Measurements from ENCODE around the gene CHST6.
"Not testable (repeated sequence)": the region's sequence is repeated elsewhere in the genome, so short reads cannot be mapped to it uniquely, and the experiment has no call there.

Gene CHST6

DNA sequence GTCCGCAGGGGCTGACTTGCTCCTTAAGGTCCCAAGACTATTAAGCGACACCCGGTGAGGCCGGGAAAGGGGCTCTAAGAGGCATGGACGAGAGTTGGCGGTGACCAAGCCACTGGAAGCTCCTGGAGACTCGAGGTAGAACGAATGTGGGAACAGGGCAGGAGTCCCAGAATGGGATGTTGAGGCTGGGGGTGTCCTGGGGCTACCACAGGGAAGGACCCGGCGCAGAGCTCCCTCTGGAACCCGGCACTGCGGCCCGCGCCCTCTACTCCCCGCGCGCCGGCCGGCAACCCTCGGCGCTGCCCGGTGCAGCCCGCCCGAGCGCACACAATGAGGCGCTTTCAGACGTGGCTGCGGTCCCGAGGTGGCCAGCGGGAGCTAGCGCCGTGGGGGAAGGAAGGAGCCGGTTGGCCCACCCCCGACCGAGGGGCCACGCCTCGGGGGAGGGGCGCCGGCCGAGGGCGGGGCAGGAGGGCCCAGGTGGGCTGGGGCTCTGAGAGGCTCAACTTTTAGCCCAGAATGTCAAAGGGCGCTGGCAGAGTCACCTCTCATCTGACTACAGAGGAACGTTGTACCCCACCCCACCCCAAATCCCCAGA, at the start of gene CHST6:
TSS of gene CHST6 (minus strand) at position 366 of the 599 bp plus-strand sequence. CDS start 15,613 bp downstream, outside the sequence.
- DNase-seq, result peak; percentile 22

DNA sequence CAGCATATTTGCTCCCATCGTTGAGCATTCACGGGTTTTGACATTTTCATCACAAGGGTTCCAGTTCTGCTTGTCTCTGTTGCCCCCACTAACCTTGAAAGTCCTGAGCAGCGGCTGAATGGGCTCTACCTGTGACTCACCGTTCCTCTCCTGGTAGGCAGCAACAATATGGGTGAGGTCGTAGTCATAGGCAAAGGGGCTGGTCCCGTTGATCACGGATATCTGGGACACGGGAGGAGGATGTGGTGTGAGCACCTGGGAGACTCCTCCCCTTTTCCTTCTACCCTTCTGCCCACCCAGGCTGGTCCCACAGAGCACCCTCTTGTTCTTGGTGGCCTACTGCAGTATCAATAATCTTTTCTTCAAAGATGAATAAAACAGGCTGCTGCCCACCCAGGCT, 47.2 kb upstream of the CHST6 start:
- DNase-seq, result not testable (repeated sequence)

DNA sequence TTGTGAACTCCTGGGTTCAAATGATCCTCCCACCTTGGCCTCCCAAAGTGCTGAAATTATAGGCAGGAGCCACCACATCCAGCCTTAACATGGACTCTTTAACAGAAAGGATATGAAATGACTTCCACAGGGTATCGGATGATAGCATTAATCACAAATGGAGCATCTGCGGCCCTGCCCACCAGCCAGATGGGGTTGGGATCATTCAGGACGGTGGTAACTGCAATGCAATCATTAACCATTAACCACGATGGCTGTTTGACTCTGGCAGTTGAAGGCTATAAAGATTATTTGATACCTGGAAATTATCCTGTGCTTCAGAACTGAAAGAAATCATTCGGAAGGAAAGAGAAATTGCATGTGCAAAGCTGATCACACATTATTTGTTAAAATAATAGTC, 46.0 kb upstream of the CHST6 start:
- DNase-seq, result no peak

DNA sequence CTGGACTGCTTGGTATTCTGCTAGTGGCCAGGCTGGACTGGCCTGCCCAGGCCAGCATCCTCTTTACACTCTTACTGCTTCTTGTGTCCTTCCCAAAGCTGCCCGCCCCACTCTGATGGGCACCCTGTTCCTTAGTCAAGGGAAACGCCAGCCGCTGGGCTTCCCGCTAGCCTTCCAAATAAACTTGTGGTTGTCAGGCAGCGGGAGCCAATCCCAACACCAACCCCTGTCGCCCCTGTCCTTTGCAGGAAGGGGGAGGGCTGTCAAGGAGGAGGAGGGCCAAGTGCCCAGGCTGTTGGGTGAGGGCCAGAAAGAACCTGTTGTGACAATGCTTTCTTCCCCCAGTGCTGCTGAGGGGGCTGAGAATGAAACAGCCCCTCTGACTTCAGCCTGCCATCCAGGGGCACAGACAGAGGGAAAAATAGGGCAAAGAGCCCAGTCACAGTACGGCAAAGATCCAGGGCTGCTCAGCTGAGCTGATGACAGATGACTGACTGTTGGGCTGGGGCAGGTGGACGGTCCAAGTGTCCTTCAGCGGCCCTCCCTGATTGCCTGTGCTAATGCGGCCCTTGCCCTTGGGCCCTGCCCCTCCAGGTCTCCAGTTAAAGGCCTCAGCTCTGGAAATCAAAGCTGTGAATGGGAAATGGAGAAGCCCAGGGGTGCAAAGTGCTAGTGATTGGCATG, 43.8 kb upstream of the CHST6 start:
- DNase-seq, result not testable (repeated sequence)

DNA sequence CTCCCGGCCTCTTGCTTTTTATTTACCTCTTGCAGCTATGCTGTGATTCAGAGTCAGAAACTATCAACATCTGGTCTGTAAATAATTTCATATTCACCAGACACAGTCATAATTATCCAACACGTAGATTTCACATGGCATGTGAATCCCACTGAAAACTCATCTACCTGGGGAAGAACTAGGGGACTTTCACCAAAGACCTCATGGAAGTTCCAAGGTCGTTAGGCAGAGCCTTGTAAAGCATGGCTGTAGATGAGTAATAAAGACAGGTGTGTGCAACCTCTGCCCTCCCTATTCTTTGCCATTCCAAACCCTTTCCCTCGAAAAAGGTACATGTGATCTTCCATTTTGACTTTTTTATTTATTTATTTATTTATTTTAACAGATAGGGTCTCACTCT, 42.5 kb upstream of the CHST6 start:
- no peak for DNase-seq

DNA sequence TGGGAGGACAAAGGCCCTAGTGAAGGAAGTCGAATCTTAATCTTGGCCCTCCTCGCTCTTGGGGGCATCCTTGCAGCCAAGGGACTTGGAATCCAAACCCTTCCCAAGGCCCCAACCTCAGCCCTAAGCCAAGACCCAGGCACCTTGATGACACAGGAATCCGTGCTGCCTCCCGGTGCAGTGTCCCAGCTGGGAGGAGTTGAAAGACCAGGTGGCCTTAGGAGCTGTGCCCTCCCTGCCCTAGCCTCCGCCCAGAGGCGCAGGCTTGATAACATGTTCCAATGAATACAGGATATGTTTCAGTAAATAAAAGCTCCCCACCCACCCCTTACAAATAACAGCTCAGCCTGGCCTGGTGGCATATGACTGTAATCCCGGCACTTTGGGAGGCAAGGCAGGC, 40.7 kb upstream of the CHST6 start, which contains the start of gene CHST5:
TSS of gene CHST5 (minus strand) at position 208 of the 400 bp plus-strand sequence. CDS start 5,724 bp downstream, outside the sequence.
- DNase-seq, result no peak

DNA sequence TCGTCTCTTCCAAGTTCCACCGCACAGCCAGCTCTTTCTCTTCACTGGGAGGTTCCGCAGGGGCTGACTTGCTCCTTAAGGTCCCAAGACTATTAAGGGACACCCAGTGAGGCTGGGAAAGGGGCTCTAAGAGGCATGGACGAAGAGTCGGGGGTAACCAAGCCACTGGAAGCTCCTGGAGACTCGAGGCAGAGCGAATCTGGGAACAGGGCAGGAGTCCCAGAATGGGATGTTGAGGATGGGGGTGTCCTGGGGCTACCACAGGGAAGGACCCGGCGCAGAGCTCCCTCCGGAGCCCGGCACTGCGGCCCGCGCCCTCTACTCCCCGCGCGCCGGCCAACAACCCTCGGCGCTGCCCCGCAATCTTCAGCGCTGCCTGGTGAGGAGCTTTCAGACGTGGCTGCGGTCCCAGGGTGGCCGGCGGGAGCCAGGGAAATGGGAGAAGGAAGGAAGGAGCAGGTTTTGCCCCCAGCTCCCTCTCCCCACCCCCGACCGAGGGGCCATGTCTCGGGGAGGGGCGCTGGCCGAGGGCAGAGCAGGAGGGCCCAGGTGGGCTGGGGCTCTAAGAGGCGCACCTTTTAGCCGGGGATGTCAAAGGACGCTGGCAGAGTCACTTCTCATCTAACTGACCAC, 40.1 kb upstream of the CHST6 start:
- DNase-seq, result no peak

DNA sequence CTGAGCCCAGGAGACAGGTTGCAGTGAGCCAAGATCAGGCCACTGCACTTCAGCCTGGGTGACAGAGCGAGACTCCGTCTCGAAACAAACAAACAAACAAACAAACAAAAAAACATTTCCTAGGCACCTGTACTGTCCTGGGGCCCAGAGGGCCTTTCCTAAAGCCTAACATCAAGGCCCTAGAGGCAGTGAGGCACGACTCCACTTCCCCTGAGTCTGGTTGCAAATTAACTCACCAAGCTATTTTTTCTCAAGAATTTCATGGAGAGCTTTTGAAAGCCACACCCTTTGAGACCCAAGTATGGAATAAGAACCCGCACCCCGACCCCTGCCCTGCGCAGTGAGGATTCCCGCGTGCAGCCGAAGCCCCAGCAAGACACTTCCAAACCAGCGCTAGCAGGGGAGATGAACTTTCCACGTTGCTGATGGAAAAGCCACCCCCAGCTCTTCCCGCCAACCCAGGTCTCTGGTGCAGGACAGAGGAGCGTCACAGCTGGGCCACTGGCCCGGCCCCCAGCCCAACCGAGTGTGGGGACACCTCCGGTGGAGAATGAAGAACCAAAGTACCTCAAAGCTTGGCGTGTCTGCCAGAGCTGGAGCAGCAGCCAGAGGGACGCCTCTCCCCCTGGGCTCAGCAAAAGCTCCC, 39.4 kb upstream of the CHST6 start:
- no peak for DNase-seq

DNA sequence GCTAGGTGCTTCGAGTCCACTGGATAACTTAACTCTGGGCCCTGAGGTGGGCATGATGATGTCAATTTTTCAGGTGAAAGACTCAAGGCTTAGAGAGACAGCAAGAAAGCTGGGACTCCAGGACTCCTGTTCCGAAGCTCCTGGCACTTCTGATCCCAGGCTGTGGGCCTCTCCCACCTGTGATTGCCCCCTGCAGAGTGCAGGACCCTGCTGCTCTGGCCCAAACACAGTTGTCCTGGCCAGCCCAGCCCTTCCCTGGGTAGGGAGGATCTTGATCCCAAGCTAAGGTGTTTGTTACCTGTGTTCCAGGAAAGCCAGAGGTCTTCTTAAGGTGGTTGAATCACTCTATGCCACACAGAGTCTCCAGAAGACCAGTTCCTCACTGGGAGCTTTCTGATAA, 37.5 kb upstream of the CHST6 start:
- DNase-seq, result no peak

DNA sequence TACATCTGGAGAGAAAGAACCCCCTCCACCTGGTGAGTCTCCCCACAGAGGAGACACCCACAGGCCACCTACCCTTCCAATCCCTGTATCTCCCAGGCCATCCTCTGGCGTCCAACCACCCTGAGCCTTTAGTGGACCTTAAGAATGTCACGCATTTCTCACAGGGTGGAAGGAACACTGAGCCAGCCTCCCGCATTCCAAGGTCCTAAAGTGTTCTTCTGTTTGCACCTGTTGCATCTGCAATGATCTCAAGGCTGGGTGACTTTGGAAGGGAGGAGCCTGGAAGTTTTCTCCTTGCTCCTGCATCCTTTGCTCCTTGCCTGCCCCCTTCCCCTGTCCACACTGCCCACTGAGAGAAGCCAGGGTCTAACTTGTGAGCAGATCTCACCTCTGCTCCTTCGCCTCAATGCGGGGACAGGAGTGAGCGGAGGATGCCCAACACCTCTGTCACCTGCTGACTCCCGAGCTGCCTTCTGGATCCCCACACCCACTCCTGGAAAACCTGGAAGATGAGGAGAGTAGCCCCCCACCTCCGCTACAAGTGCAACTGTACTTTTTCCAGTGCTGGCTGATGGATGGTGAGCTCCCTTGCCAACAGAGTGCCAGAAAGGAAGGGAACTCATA, 37.0 kb upstream of the CHST6 start:
- DNase-seq, result no peak

DNA sequence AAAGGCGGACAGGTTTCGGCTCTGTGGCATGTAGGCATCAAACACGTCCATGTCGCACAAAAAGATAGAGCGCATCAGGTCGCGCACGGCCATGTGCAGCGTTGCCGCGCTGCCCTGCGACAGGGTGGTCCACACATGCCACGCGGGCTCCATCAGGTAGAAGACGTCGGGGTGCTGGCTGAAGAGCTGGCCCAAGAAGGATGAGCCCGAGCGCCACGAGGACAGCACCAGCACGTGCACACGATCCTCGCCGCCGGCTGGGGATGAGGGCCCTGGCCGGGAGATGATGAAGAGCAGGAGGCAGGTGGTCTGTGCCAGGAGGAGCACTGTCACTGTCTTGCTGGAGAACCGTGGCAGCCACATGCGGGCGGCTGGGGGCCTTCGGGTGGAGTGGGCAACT, 34.7 kb upstream of the CHST6 start:
- DNase-seq, result no peak

DNA sequence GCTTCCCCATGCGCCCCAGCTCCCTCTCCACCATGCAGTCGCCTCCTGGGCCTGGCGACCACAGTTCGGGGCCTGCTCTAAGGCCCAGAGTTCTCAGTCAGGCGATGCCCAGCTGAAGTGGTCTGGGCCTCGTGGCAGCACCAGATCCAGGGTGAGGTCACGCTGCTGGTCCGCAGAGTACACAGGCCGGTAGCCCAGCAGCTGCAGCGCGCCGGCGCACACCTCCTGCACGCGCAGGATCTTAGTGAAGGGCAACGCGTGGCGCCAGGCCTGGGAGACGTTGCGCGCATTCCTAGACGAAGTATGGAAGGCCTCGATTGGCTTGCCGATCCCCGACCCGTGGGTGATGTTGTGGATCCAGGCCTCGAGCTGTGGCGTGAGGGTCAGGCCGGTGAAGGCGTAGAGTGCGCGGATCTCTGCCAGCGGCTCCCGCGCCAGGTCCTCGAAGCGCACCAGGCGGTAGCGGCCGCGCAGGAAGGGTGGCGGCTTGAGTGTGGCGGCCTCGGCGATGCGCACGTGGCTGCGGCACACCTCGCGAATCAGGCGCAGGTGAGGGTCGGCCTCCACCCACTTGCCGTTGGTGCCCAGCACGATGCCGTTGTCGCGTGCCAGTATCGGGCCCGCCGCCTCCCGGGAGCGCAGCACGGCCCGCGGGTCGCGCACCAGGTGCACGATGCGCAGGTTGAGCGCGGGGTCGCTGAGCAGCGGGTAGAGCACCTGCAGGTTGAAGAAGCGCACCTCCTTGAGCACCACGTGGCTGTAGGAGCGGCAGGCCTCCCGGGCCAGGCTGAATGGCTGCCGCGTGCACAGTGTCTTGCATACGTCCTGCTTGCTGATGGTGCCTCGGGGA, 34.0 kb upstream of the CHST6 start:
- no peak for DNase-seq

DNA sequence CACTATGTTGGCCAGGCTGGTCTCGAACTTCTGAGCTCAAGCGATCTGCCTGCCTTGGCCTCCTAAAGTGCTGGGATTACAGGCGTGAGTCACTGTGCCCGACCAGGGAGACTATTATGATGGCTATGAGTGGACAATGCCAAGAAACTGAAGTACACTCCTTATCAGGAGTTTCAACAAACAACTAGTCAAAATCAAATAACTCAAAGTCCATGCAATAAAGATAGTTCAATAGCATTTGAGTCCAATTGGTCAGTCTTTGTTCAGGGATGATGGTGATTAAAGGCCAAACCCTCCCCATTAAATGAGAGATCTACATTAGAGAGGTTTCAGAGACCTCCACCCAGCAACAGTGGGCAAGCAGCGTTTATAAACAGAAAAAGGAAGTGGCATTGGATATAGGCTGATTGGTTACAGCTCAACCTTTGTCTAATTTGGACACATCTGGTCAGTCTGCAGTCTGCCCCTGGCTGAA, 32.6 kb upstream of the CHST6 start:
- DNase-seq, result no peak

DNA sequence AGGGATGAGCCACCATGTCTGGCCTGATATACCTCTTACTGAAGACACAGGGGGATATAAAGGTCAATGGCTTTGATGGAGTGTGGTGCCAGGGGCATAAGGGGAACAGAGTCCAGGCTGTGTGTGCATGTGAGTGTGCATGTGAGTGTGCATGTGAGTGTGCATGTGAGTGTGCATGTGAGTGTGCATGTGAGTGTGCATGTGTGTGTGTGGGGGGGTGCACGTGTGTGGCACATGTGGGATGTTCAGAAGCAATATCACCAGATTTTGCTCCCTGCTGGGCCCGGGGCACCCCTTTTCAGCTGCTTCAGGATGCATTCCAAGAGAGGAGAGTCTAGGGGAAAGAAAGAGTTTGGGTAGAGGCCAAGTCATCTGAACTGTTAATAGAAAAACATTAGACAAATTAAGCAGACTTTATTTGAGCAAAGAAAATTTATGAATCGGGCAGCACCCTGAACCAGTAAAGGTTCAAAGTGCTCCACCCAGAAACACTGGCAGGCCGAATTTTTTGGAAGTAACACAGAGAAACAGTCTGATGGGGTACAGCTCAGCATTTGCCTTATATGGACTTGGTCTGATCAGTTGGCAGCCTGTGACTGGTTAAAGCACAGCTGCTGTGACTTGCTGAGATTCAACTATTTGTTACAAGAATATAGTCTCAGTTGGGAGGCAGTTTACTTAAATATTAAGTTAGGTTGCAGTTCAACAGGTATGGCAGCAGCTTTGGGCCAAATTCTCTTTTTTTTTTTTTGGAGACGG, 31.0 kb upstream of the CHST6 start:
- DNase-seq, result no peak

DNA sequence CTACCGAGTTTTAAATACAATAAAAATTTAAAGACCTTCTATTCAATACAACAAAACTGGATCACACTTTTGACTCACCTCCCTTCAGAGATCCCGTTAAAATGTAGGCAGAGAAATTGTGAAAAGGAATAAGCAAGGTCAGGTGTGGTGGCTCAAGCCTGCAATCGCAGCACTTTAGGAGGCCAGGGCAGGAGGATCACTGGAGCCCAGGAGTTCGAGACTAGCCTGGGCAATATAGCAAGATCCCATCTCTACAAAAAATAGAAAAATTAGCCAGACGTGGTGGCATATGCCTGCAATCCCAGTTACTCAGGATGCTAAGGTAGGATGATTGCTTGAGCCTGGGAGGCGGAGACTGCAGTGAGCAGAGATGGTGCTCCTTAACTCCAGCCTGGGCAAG, 23.9 kb upstream of the CHST6 start:
- no peak for DNase-seq

DNA sequence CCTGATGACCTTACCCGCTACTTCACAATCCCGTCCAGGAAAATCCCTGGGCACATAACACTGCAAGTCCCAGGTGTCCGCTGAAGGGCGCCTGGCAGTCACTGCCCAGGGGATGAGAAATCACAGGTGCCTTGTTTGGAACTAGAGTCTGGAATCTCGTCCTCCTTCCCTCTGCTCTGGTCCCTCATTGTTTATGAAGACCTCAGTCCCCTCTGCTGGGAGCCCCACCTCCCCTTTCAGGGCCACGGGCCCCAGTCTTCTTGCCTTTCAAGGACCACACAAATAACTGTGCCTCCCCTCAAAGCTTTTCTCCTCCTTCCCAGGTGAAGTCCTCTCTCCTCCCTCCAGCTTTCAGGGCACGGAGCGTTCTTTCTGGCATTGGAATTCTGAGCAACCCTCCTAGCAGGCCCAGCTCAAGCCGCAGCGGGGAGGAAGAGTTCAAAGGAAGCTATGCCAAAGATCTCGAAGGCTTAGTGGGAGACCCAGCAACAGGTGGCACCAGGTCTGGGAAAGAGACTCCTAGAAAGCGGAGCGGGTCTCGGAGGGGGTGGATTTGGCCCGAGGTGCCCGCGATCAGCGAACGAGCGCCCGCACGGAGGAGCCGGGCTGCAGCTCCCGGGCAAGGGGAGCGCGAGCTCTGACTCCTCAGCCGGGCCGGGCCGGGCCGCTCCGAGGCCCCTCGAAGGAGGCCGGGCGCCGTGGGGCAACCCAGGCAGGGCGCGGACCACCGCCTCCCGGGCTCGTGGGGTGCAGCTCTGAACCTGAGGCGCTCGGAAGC, 21.1 kb upstream of the CHST6 start:
- DNase-seq, result peak; percentile 3

DNA sequence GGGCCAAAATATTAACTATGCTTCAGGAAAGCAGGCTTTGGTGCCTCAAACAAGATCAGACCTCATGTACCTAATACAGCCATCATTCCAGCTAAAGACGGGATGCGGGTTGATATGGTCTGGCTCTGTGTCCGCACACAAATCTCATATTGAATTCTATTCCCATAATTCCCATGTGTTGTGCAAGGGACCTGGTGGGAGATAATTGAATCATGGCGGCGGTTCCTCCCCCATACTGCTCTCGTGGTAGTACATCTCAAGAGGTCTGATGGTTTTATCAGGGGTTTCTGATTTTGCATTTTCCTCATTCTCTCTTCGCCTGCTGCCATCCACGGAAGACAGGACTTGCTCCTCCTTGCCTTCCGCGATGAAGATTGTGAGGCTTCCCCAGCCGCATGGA, 19.1 kb upstream of the CHST6 start:
- DNase-seq, result no peak

DNA sequence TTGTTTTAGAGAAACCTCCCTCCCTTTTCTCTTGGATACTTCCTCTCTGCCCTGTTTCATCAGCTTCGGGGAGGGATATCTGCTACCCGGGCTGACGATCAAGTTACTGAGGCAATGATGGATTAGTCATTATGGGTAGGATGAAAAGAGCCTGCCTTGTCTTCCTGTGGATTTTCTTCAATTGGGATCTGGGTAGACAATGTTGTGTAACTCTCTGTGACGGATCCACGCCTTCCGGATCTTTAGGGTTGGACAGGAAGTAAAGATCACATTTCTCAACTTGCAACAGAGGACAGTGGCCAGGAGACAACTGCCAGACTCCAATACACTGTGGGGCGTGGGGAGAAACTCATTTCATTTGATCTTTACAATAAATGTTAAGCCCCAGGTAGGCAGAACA, 11.3 kb upstream of the CHST6 start:
- DNase-seq, result peak; percentile 48

DNA sequence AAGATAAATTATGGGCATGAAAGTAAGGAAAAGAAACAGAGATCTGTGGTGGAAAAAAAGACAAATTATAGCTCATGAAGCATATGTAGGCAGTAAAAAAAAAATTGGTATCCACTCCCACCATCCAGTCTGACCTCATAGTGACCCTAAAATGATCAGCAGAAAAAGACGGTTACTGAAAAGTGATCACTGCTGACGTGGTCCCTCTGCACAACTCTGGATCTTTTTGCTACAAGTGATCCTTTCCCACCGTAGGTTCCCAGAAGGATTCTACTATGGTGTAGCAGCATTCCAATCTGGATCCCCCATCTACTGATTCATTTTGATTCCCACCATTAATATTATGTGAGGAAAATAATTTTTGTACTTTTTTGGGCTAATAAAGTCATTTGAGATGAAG, 10.9 kb upstream of the CHST6 start:
- DNase-seq, result no peak

DNA sequence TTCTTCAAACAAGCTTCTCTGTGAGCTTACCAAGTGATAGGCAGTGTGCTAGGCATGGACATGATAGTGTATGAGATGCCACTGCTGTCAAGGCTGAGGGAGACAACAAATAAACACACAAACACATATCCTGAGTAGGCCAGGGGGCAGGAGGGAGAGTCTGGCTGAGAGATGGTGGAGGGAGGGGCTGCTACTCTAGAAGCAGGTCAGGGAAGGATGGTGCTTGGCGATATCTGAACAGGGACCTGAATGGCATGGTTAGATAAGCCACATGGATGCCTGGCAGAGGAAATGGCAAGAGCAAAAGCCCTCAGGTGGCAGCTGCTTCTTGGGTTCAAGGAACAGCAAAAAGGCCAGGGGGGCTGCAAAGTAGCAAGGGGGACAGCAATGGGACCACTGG, 8.6 kb upstream of the CHST6 start:
- DNase-seq, result no peak
